DMS79 treated with DMSO at 0.1 percent for 48 hours (cell line): ENCODE measurements around the gene WLS.
"Not testable (repeated sequence)": the region's sequence is repeated elsewhere in the genome, so short reads cannot be mapped to it uniquely, and the experiment has no call there.

ENCODE experiments used
- DNase-seq: peaks from one replicate; lab custom pipeline; 2025; lab: John Stamatoyannopoulos, UW

WLS gene

DNA sequence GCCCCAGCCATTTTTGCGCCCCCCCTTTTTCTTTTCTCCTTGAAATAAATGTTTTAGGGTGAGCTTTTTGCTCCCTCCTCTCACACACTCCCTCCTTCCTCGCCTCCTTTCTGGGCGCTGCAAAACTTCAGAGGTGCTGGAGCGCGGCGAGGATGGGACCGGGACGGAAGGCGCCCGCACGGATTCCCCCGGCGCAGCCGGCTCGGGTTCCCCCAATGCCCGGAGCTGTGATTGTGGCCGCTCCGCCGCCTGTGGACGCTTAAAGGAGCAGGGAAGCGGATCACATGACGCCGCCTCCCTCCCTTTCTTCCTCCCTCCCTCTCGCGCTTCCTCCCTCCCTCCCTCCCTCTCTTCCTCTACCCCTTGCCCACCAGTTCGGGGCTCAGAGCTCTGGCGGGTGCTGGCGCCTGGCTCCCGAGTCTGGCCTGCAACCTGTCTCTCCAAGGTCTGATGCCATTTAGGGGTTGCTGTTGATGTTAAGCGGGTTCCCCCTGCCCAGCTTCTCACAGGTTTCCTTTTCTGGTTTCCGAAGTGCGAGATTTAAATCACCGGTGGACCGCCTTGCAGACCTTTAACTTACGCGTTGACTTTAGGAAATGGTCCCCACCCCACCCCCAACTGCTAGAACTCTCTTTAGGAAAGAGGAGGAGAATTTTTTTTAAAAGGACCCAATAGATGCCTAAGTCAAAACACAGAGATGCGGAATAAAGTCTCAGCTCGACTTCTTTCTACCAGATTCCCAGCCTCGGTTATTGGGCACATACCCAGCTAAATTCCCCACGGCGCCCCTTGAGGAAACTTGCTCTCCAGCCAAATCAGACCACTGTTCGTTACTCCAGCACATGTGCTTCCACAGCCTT, at the start of gene WLS:
Gene WLS (minus strand): TSS at position 235 of the 860 bp plus-strand sequence. CDS start 224 bp downstream, at position 11.
- no peak for DNase-seq

- no peak for DNase-seq
These were observed 48.0 kb upstream of the WLS start for GRCh38 chr1:68280286-68280685.

GRCh38 chr1:68279846-68280245, 47.5 kb upstream of the WLS start:
- DNase-seq: no peak

- DNase-seq: no peak
These were observed 45.9 kb upstream of the WLS start for GRCh38 chr1:68278221-68278620.

GRCh38 chr1:68276448-68276847, 44.1 kb upstream of the WLS start:
- no peak for DNase-seq

DNA sequence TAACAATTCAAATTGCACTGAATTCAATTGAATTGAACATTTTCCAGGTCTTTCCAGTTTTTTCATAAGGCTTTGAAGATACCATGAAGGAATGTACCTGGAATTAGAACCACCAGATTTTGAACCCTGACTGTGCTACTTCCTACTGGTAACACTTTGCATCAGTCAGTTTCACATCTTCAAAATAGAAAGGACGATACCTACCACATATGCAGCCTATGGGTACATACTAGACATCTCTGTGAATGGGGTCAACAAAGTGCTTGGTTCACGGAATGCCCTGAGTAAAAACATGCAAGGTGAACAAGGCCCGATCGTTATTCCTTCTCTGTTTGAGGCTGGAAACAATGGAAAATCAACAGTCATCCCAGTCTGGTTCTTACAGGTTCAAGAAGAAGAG, 41.2 kb upstream of the WLS start:
- no peak for DNase-seq

DNA sequence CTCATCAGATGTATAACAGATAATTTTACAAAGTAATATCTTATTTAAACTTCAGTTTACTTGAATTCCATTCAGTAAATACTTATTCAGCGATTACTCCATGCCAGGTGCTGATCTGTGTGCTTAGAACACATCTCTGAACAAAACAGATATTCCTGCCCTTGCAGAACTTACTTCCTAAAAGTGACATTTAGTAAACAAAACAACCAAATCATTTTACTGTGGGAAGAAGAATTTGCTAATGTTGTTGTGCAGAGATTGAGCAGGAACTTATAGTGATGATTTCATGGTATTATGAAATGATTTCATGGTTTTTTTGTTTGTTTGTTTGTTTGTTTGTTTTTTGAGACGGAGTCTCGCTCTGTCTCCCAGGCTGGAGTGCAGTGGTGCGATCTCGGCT, 39.3 kb upstream of the WLS start:
- DNase-seq: no peak

- DNase-seq: no peak
These were observed 38.6 kb upstream of the WLS start for GRCh38 chr1:68270951-68271350.

DNA sequence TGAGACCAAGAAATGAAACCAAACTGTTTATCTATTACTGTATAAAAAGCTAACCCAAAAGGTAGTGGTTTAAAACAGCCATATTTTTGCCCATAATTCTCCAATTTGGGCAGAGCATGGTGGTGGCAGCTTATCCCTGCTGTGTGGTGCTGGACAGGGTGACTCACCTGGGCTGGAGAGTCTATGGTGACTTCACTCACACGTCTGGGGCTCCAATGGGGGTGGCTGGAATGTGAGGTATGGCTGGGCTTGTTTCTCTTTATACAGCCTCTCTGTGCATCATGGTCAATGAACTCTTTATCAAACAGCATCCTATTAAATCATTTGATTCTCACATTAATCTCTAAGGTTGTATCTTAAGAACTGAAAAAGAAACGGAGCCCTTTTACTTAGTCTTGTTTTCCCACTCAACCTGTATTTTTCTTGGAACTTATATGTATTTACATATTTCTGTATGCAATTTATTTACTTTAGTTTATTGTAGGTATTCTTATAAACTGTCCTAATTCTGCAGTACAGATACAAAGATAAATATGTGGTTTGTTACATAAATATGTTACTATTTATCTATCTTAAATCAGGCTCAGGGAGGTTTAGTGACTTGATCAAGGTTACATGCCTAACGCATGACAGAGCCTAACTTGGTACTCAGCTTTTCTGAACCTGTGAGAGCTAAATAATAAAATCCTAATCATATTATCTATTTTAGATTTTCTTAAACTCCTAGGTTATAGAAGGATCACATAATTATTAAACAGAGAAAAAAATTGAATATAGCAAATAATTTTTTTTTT, 37.5 kb upstream of the WLS start:
- no peak for DNase-seq

DNA sequence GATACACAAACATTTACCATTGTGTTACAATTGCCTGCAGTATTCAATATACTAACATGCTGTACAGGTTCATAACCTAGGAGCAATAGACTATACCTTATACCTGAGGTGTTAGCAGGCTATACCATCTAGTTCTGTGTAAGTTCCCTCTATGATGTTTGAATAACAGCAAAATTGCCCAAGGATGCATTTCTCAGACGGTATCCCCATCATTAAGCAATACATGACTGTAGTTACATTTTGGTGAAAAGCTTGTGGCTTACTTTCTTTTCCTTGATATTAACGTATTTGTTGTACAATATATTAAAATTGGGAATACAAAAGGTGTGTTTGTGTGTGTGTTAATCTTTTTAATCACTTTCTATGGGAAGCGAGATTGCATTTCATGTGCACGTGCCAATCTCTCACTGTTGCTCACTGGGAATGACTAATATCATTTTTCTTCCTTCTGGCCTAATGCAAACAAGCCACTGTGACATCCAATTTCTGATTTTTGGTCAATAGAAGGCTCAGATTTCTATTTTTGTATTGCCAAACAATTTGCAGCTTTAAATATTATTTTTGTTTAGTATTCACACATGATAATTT, 36.7 kb upstream of the WLS start:
- no peak for DNase-seq

- DNase-seq: not testable (repeated sequence)
These were observed 24.5 kb upstream of the WLS start for GRCh38 chr1:68256824-68257223.

- DNase-seq: no peak
These were observed 23.0 kb upstream of the WLS start for GRCh38 chr1:68255301-68255700.

- no peak for DNase-seq
These were observed 22.4 kb upstream of the WLS start for GRCh38 chr1:68254667-68255226.

DNA sequence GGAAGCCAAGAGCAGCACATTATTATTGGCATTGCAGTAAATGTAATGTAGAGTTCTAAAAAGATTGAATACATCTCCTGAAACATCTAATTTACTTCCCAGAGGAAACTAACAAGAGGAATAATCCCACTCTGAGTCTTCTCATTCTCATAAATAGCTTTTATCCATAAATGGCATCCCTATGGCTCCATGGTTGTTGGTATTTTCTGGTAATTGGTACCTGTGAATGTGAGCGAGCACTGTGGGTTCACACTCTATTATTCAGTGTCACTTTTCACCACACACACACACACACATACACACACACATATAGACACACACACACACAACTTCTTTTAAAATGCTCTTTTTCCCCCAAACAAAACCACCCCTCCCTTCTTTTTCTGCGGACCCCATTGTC, 4.7 kb upstream of the WLS start:
- DNase-seq: no peak

GRCh38 chr1:68234094-68234493, 1.8 kb upstream of the WLS start:
- no peak for DNase-seq

DNA sequence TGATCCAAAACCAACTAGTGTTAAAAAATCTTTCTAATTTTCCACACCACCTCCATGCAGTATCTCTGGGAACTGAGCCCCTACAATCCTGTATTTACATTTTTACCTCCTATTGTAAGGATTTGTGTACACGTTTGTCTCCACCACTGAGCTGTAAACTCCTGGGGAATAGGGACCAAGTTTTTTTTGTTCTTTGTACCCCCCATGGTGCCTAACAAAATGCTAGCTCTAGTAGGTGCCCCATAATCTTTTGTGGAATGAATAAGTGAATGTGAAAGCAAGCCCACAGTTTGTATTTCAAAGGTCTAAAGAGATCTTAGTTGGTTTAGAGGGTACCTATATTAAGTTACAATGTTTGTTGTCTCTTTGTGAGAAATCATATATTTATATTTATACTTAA, 879 bp upstream of the WLS start:
- DNase-seq: no peak

DNA sequence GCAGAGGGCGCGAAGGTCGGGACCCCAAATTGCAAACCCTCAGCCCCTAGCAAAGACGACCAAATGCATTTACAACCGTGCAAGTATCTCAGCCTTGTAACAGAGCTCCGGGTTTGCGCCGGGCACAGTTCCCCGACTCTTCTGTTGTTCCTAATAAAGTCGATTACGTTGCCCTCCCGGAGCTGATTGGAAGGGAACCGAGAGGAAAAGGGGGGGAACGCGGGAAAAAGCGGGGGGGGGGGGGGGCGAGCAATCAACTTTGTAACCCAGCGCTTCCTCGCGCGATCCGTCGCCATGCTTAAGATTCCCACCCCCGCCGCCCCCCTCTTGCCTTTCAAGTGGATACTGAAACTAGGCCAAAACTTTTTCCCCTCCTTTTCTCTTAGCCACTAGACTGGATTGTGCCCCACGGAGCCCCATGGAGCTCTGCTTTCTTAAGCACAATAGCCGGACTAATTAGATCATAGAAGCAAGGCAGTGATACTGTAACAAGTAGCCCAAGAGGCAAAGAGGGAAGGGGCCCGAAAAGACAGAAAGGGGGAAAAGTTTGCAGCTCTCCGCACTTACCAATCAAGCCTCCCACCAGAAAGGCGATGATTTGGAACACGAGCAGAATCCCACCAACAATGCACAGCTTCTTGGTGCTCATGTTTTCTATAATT, 565 bp downstream of the WLS start:
- DNase-seq: no peak

DNA sequence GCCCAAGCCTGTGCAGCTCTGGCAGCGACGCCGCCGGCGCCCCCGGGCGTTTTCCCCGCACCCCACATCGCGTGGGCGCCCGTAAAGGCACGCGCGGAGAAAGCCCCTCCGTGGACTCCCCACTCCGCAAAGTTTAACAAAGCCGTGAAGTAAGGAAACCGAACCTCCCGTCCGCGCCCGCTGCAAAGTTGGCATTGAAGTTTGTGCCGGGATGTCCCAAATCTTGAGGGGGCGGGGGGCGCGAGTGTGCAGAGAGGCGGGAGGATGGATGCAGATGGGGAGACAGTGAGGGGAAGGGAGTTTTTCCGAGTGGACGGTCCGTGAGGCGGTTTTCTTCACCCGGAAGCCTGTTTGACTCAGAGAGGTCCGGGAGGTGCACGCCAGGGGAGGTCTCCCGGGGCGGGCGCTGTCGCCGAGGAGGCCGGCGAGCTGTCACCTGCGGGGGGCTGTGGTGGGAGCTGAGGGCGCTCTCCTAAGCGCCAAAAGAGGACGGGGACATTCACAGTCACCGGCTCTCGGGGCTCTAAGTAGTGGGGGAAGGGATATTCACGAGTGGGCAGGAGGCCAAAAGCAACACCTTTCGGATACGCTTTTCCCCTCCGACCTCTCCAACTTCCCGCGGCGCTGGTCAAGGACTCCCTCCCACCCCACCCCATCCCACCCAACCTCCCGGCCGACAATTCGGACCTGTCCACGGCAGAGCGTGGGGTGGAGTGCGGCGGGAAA, 1.3 kb downstream of the WLS start:
- DNase-seq: no peak

DNA sequence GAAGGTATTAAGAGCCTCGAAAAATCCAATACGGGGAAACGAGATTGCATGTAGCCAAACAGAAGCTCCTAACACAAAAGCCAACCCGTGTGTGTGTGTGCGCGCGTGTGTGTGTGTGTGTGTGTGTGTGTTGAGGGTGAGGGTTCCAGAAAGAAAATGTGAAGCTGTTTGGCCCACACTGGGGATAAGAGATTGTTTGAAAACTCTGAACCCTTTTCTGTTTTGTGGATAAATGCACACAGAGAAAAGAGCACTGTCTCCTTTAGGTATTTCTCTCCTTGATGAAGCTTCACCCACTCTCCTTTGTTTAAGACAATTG, 1.9 kb downstream of the WLS start:
- no peak for DNase-seq

DNA sequence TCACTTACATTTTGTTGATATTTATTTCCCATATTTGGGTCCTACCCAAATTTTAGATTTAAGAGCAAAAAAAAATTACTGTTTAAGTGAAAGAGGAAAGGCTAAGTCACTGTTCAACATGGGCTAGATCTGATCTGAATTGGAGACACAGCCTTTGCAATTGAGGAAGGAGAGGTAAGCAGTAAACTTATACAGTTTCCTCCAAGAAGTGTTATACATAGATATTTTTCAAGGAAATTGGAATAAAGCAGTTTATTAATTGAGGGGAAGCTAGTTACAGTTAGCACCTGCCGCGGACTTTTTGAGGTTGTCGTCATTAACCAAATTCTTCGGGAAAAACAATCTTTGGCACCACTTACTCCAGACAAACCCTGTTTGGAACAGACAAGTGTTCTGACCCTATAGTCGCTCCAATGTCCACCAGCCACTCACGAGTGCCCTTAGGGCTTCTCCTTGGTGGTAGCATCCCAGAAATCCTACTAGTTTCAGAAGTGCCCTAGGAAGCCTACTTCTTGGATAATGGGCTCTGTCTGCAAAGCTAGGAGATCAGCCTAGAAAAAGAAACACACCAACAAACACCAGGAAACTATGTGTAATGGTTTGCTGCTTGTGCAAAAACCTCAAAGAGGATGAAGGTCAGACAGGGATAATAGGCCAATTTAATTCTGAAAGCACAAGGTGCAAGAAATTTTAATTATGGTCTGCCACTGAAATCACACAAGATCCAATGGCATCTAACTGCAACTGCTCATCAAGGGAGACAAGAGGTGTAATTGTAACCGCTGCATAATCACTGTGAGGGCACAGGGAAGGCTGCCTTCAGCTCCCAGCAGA, 2.5 kb downstream of the WLS start:
- no peak for DNase-seq

GRCh38 chr1:68228851-68229250, 3.5 kb downstream of the WLS start:
- no peak for DNase-seq
